GM18907 (cell line): ENCODE data around the gene CCNI.
A peak's percentile ranks its signal among the peaks of the same experiment; 100 is the strongest.

Experiments
- ATAC-seq: cut with Tn5 transposase; IDR thresholded peaks from one replicate; pipeline ENCODE4 v1.9.1; 2021; ENCODE audit warnings: mild to moderate bottlenecking, moderate library complexity; ENCODE audit not compliant: unreplicated experiment

Gene CCNI

DNA sequence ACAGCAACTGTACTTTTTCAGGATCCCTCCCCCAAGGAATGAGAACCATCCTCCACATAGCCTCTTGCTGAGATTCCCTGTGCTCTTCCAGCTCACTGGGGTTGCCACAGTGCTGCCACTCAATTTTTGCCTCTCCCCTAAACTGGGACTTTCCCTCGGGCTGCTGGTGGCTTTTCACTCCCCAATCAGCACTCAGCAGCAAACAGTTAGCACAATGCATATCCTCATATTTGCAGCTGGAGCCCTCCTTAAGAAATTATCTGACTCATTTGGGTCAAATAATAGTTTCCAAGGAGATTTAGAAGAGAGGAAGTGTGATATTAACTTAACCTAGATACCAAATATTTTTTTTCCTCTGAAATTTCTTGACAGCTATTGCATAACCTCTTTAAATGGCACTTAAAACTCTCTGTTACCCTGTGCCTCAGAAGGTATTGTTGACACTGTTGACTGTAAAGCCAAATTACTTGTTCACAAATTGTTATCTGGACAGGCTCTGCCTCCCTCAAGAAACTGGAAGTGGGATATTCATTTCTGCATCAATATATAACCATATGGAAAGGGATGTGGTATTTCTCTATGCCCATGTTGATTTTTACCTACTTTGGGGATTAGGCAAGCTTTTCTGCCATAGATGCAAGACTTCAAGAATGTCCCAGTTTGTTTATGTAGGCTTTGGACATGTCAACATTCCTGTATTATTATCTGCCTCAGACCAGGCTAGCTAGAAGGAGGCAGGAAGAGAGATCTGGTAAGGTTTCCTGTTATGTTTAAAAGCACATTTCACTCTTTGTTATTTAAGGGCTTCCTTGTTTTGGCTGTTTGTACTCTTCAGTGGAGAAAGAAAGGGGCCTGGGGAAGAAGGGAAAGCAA, 68.2 kb downstream of the CCNI start:
- ATAC-seq: peak; percentile 87

DNA sequence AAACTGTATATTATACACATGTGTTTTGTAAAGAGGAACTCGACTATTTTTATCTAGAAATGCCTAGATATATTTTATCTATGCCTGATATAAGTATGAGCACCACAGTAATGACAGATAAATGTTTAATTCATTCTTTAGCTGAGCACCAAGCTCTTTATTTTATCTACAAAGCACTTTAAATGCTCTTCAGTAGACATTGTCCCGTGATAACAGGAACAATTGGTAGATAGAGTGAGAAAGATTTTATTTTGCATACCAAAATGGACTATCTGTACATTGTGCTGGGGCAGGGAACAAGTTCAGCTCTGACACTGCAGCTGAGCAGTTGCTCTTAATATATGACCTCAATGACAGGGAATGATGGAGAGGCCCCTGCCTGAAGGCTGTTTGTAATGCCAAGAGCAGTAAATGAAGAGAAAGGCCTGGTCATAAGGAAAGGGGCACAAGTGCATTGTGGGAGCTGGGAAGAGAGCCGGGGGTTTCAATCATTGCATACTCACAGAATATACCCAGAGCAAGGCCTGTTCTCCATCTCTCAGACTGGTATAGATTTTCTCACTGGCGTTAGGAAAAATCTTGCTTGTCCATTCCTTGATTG, 68.9 kb downstream of the CCNI start:
- ATAC-seq: peak; percentile 25

DNA sequence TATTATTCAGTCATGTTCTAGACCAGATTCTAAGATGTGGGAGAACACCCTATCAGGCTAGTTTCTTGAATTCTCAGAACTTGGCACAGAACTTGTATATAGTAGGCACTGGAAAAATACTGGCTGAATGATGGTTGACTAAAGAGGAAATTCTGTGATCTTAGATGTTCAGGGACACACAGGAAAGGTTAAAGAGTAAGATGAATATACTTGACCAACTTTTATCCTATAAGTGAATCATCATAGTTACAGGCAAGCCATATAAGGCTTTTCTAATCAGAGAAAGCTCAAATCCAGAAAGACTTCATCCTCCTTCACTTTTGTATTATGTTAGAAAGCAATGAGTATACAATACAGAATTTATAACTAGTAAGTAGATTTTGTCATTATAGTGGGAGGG, 72.4 kb downstream of the CCNI start:
- no peak for ATAC-seq

DNA sequence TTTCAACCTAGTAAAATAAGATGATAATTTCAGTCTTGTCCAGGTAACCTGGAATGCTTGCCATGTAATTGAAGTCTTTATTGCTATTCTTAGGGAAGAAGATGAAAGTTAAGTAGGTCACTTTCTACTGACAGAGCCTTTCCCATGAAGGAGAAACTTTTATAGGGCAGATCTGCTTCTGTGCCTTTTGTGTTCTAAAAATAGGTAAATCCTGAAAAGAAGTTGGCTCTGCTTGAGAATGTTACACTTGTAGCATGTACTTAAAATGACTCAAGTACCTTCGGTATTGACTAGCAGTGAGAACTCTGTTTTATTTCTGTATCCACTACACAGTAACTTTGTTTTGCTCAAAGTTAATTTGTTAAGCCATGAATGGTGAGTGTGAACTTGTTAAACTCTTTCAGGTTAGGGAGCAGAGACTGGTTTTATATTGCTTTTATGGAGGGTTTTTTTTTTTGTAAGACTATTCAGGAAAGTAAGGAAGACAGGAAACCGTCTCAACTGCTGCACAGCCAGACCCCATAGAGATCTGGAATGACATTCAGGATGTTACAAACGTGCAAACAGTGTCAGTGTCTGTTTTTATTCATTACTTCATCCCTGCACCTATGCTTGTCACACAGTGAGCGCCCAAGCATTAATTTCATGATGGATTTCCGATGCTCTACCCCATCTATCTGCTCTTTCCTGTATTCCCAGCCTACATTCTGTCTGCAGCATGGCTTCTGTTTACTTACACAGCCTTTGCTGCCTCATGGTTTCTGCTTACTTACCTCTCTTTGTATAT, 73.3 kb downstream of the CCNI start:
- no peak for ATAC-seq

DNA sequence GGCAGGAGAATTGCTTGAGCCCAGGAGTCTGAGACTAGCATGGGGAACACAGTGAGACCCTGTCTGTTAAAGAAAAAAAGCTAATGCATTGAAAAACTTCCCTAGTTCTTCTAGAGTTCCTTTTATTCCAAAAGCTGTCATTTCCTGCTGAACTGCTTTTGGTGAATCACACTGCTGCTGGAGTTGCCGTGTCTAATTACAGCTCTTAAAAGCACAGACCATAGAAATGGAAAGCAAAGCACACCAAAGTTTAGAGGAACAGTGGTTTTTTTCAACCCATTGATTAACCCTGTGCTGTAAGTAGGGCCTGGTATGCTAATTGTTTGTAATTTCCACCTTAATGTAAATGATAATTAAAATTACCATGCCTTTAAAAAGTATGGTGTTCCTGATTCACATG, 73.9 kb downstream of the CCNI start:
- ATAC-seq: no peak

DNA sequence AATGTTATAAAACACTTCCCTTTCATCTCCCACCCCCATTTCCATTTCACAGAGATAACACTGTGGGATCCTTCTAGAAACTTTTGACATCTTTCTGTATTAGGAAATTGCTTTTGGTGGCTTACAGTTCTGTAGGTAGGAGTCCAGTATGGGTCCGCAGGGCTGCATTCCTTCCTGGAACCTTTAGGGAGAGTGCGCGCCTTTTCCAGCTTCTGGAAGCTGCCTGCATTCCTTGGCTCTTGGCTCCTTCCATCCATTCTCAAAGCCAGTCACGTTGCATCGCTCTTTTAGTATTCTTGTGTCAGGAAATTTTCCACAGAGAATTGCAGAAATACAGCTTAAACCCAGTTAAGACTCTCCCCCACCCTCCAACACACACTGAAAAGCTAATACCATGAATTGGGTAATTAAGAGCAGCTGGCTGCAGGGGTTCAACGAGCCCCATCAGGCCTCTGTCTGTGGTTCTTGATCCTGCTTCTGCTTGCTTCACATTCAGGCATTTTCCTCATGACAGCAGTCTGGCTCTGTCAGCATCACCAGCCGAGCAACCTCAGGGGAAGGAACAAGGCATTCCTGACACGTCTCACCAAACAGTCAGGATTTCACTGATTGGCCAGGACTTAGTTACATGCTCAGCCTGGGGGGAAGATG, 77.4 kb downstream of the CCNI start:
- ATAC-seq: no peak

DNA sequence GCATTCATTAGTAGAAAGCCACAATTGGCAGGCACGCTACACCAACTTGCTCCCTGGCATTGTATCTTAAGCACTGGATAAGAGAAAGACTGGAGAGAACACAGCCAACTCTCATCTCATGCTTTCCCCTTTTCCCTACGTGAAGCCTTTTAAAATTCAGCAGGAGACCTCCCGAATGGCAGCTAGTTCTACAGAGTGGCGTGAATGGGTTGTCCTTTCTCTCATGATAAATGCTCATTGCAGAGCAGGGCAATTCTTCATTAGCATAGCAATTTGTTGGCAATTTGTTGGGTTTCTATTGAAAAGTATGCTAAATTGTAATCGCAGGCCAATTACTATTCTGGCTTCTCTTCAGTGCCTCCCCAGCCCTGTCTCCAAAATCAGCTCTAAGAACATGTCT, 78.3 kb downstream of the CCNI start:
- no peak for ATAC-seq
